Spleen (tissue), 7 donors: ENCODE results near the gene KCNAB1.

Experiments
- CTCF ChIP-seq, 11 experiments: fragments of 200-600 bp in 7 of 11; fragments of 450-650 bp in 4 of 11; sonication (generic) in 4 of 11; IDR thresholded peaks in 8 of 11; conservative IDR thresholded peaks in 3 of 11; 1 replicate in 7 of 11; 2 replicates in 4 of 11; pipeline versions ENCODE4 v1.4.0 to v1.8.0; 2016 to 2021; ENCODE audit warnings: antibody characterized with exemption in 11 of 11, inconsistent platforms in 4 of 11, mild to moderate bottlenecking in 1 of 11
- POLR2A ChIP-seq, 3 donors: fragments of 450-650 bp; IDR thresholded peaks; one replicate each; pipeline ENCODE4 v1.5.1; 2017; ENCODE audit warnings: antibody characterized with exemption in 3 of 3, mild to moderate bottlenecking in 1 of 3
- donor health status: DM: no; HTN: no; CAD: no; lungs with moderate emphysema.
- donor health status: DM: no; HTN: no; CAD: no.
- donor health status: DM: no; HTN: no; CAD: no.

- TF ChIP-seq CTCF (IDR thresholded peaks at IDR 0.05 in 8 of 11, conservative IDR thresholded peaks at IDR 0.05 in 3 of 11) (no peak), POLR2A (IDR thresholded peaks at IDR 0.05) (no peak)
These were observed 110.0 kb downstream of the KCNAB1 start for GRCh38 chr3:156230278-156230900.
